H1 (cell line): ENCODE data around the gene SLC2A1. TPM values are rescaled to one million over a fixed set of nuclear protein-coding genes. Genes with fewer than 3 reads are reported as not detected.

Experiments used
- CTCF ChIA-PET: fragments of 300-600 bp; sonication (Branson Sonifier 250); formaldehyde crosslinking; loops from one replicate; lab custom pipeline; 2021; ENCODE audit not compliant: partially characterized antibody; lab: Charles Lee
- POLR2A ChIA-PET: fragments of 300-600 bp; sonication (Branson Sonifier 250); formaldehyde crosslinking; loops from one replicate; lab custom pipeline; 2021; ENCODE audit warnings: inconsistent platforms; ENCODE audit not compliant: partially characterized antibody; lab: Charles Lee
- DNase-seq, 2 experiments: peaks; one replicate each; pipeline versions ENCODE4 v3.0.0 to v3.0.0-alpha.2; 2010 to 2022; ENCODE audit warnings: low spot score in 2 of 2, low read depth in 1 of 2, mixed read lengths in 1 of 2
- FAIRE-seq: peaks from 2 replicates; lab custom pipeline; 2011; peaks lifted over from hg19 to GRCh38; lab: Jason Lieb, UNC
- H2AFZ ChIP-seq: 2 replicates; pipeline ENCODE4 v1.8.1; 2012; ENCODE audit warnings: low read length, inconsistent platforms
- H2AK5ac ChIP-seq: 2 replicates; pipeline ENCODE4 v1.6.1; 2013; ENCODE audit warnings: low read depth, low read length
- H2BK120ac ChIP-seq: replicated peaks from 2 replicates; pipeline ENCODE3; 2013; ENCODE audit warnings: low read depth, low read length, inconsistent platforms
- H2BK12ac ChIP-seq: 2 replicates; pipeline ENCODE4 v1.6.1; 2013; ENCODE audit warnings: low read depth, low read length
- H2BK15ac ChIP-seq: 2 replicates; pipeline ENCODE4 v1.6.1; 2013; ENCODE audit warnings: low read length
- H2BK20ac ChIP-seq: 2 replicates; pipeline ENCODE4 v1.6.1; 2013; ENCODE audit warnings: low read length
- H2BK5ac ChIP-seq: 2 replicates; pipeline ENCODE4 v1.6.1; 2013; ENCODE audit warnings: low read depth, low read length
- H3K14ac ChIP-seq: 2 replicates; pipeline ENCODE4 v1.6.1; 2013; ENCODE audit warnings: inconsistent platforms; ENCODE audit not compliant: insufficient read length
- H3K18ac ChIP-seq: 2 replicates; pipeline ENCODE4 v1.6.1; 2013; ENCODE audit warnings: low read length; ENCODE audit errors: extremely low read depth
- H3K23ac ChIP-seq: 2 replicates; pipeline ENCODE4 v1.6.1; 2013; ENCODE audit warnings: inconsistent platforms; ENCODE audit not compliant: insufficient read length
- H3K23me2 ChIP-seq: 2 replicates; pipeline ENCODE4 v1.6.1; 2013; ENCODE audit warnings: low read depth, low read length
- H3K27ac ChIP-seq: 2 replicates; pipeline ENCODE4 v1.6.1; 2011; ENCODE audit warnings: low read depth, low read length, inconsistent platforms
- H3K27me3 ChIP-seq, 4 experiments: replicated peaks in 1 of 4; 1 replicate in 1 of 4; 2 replicates in 3 of 4; pipeline versions ENCODE4 v1.6.1 to v1.8.1; 2011 to 2013; ENCODE audit warnings: low read length in 3 of 4, mild to moderate bottlenecking in 3 of 4, inconsistent platforms in 2 of 4, mixed read lengths in 2 of 4, moderate library complexity in 1 of 4; ENCODE audit not compliant: control insufficient read depth in 3 of 4, insufficient read depth in 3 of 4; ENCODE audit errors: extremely low read depth in 1 of 4
- H3K36me3 ChIP-seq, 4 experiments: 2 replicates each; pipeline versions ENCODE4 v1.6.1 to v1.8.1; 2011 to 2013; ENCODE audit warnings: mild to moderate bottlenecking in 4 of 4, low read length in 3 of 4, moderate library complexity in 2 of 4, control low read depth in 1 of 4, inconsistent platforms in 1 of 4; ENCODE audit not compliant: insufficient read depth in 4 of 4, control insufficient read depth in 2 of 4
- H3K4ac ChIP-seq: replicated peaks from 2 replicates; pipeline ENCODE3; 2013; ENCODE audit warnings: low read length, low read depth, mixed read lengths, inconsistent platforms; ENCODE audit not compliant: insufficient read length
- H3K4me1 ChIP-seq, 4 experiments: replicated peaks in 1 of 4; 1 replicate in 1 of 4; 2 replicates in 3 of 4; pipeline versions ENCODE4 v1.6.1 to v1.8.1; 2011 to 2013; ENCODE audit warnings: low read length in 3 of 4, inconsistent platforms in 2 of 4, mixed read lengths in 1 of 4; ENCODE audit not compliant: insufficient read depth in 4 of 4, control insufficient read depth in 3 of 4
- H3K4me2 ChIP-seq, 2 experiments: 2 replicates each; pipeline versions ENCODE4 v1.6.1 to v1.8.1; 2011 to 2013; ENCODE audit warnings: low read depth in 2 of 2, low read length in 2 of 2, control low read depth in 1 of 2, inconsistent platforms in 1 of 2, mild to moderate bottlenecking in 1 of 2; ENCODE audit not compliant: insufficient read depth in 1 of 2
- H3K4me3 ChIP-seq, 4 experiments: fragments of 200-600, 300-600 bp in 1 of 4; sonication (generic), shearing (Covaris generic), sonication (Bioruptor Twin) in 1 of 4; 2 replicates each; pipeline versions ENCODE4 v1.5.1 to v1.8.1; 2011 to 2016; ENCODE audit warnings: low read length in 4 of 4, low read depth in 3 of 4, control low read depth in 2 of 4, inconsistent platforms in 2 of 4, mild to moderate bottlenecking in 2 of 4, mixed read lengths in 1 of 4, moderate library complexity in 1 of 4; ENCODE audit not compliant: insufficient read depth in 2 of 4; ENCODE audit errors: extremely low read depth in 1 of 4
- H3K56ac ChIP-seq: replicated peaks from 2 replicates; pipeline ENCODE3; 2013; ENCODE audit warnings: low read depth, mild to moderate bottlenecking, mixed read lengths, low read length, inconsistent platforms; ENCODE audit not compliant: insufficient read length
- H3K79me1 ChIP-seq: 2 replicates; pipeline ENCODE4 v1.6.1; 2013; ENCODE audit warnings: low read depth, low read length, control low read depth
- H3K79me2 ChIP-seq, 2 experiments: 2 replicates each; pipeline versions ENCODE4 v1.6.1 to v1.8.1; 2012 to 2013; ENCODE audit warnings: low read length in 2 of 2, mild to moderate bottlenecking in 2 of 2, inconsistent platforms in 1 of 2; ENCODE audit not compliant: insufficient read depth in 2 of 2, control insufficient read depth in 1 of 2
- H3K9ac ChIP-seq, 4 experiments: replicated peaks in 1 of 4; 1 replicate in 1 of 4; 2 replicates in 3 of 4; pipeline versions ENCODE4 v1.6.1 to v1.8.1; 2011 to 2013; ENCODE audit warnings: low read depth in 3 of 4, low read length in 3 of 4, control low read depth in 2 of 4, mild to moderate bottlenecking in 2 of 4, moderate library complexity in 2 of 4, inconsistent platforms in 1 of 4; ENCODE audit errors: extremely low read depth in 1 of 4
- H3K9me3 ChIP-seq, 2 experiments: 2 replicates each; pipeline versions ENCODE4 v1.6.1 to v1.8.1; 2012 to 2013; ENCODE audit warnings: mild to moderate bottlenecking in 2 of 2, moderate library complexity in 2 of 2, control low read depth in 1 of 2, inconsistent platforms in 1 of 2, low read depth in 1 of 2, low read length in 1 of 2, mixed read lengths in 1 of 2; ENCODE audit not compliant: insufficient read depth in 2 of 2
- H4K20me1 ChIP-seq, 2 experiments: replicated peaks in 1 of 2; 2 replicates each; pipeline versions ENCODE3 to v1.8.1; 2011 to 2013; ENCODE audit warnings: inconsistent platforms in 2 of 2, low read length in 2 of 2, mild to moderate bottlenecking in 1 of 2; ENCODE audit not compliant: insufficient read depth in 2 of 2, control insufficient read depth in 1 of 2
- H4K5ac ChIP-seq: 2 replicates; pipeline ENCODE4 v1.6.1; 2013; ENCODE audit warnings: low read length, low read depth, mixed read lengths, inconsistent platforms; ENCODE audit not compliant: insufficient read length
- H4K8ac ChIP-seq: 2 replicates; pipeline ENCODE4 v1.8.0; 2013; ENCODE audit warnings: mild to moderate bottlenecking, moderate library complexity, low read length, inconsistent platforms; ENCODE audit not compliant: insufficient read depth; ENCODE audit errors: extremely low read depth
- H4K91ac ChIP-seq: replicated peaks from 2 replicates; pipeline ENCODE3; 2013; ENCODE audit warnings: low read length, mixed read lengths, inconsistent platforms; ENCODE audit not compliant: insufficient read length
- CBX5 ChIP-seq: fragments of 300-800, 300-1000 bp; sonication (generic); IDR thresholded peaks from 2 replicates; pipeline ENCODE4 v1.7.1; 2016; ENCODE audit warnings: antibody characterized with exemption, low read length, low read depth
- KDM4A ChIP-seq: IDR thresholded peaks from one replicate; pipeline ENCODE4 v1.7.1; 2012; ENCODE audit warnings: low read depth, mild to moderate bottlenecking, moderate library complexity, low read length, inconsistent platforms; ENCODE audit not compliant: severe bottlenecking
- MAFK ChIP-seq: IDR thresholded peaks from 2 replicates; pipeline ENCODE4 v1.6.1; 2012; ENCODE audit warnings: low read depth, mild to moderate bottlenecking, improper control_type of control experiment, low read length
- SRF ChIP-seq: IDR thresholded peaks from 2 replicates; pipeline ENCODE4 v1.6.1; 2011; ENCODE audit warnings: mild to moderate bottlenecking, low read depth, low read length, moderate library complexity
- WGBS, 2 experiments: shearing (Covaris generic) in 1 of 2; methylation state at CpG; one replicate each; pipeline versions ENCODE4 v1.1.6 to v1.1.7; 2013 to 2015; ENCODE audit warnings: low lambda C conversion rate in 2 of 2, mixed read lengths in 2 of 2, inconsistent platforms in 1 of 2, low coverage in 1 of 2, missing lambda C conversion rate in 1 of 2; ENCODE audit not compliant: insufficient replicate concordance in 2 of 2, insufficient coverage in 1 of 2, insufficient read length in 1 of 2; ENCODE audit errors: extremely low coverage in 1 of 2, missing lambda C conversion rate in 1 of 2; 5-methylcytosine and 5-hydroxymethylcytosine counted together
- polyA plus RNA-seq, 7 experiments: library from polyadenylated mRNA; depleted of rRNA in 3 of 7; stranded (reverse) in 5 of 7; unstranded in 2 of 7; fragments of >200 nt in 5 of 7; fragments of 200-250 nt in 2 of 7; gene quantifications; 1 replicate in 5 of 7; 2 replicates in 1 of 7; 4 replicates in 1 of 7; pipeline versions ENCODE4 v1.2.1 to v1.2.3, GENCODE V29; 2011 to 2013; ENCODE audit warnings: missing spikeins in 2 of 7, mixed read lengths in 2 of 7
- total RNA-seq: library from RNA; stranded (reverse); fragmentation: NEBNext Ultra II Directional; extraction: Animal tissue kit (Norgen Biotek cat#: 25700); gene quantifications from 2 replicates; pipeline ENCODE4 v1.2.1, GENCODE V29; 2021

The SLC2A1 gene
- total and polyA plus RNA-seq, 2 of the 8 experiments (the other 6 are each of a cell fraction or from before 2014, with no cell fraction given): 230 to 308 TPM

DNA sequence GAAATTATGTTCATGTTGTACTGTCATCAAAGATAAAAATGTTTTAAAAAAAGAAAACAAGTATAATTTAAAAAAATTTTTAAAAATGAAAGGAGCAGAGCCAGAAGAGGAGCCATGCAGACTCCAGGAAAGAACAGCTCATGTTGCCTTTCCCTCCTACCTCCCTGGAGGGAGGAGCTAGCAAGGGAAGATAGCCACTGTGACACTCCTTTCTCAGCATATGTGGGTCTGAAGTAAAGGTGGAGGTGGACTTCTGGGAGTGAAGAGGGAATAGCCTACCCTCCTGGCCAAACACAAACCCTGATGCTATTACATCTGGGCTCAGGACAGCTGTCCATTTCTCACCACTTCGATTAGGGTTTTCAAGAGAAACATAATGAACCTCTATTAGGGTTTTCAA is 54.2 kb downstream of the SLC2A1 start:
- Histone ChIP-seq H3K4me2 (no peak overlapping the region), H2AK5ac (no peak overlapping the region), H4K20me1 (no peaks in the 10 kb centered on the region), H3K79me1 (no peaks in the 10 kb centered on the region), H3K4ac (no peak overlapping the region), H3K27ac (no peak overlapping the region), H3K27me3 (peaks cover 0 to 1% (median 0%) of the 10 kb centered on the region in 4 experiments; a peak in 1 of 7 replicates), H2AFZ (no peak overlapping the region), H4K8ac (no peak overlapping the region), H3K18ac (no peak overlapping the region), H3K14ac (no peak overlapping the region), H2BK15ac (no peak overlapping the region), H3K9ac (no peak overlapping the region), H2BK12ac (no peak overlapping the region), H2BK120ac (no peak overlapping the region), H4K5ac (no peak overlapping the region), H3K36me3 (no peaks in the 10 kb centered on the region), H3K9me3 (no peaks in the 10 kb centered on the region), H4K91ac (no peak overlapping the region), H3K56ac (no peak overlapping the region), H3K23ac (no peak overlapping the region), H3K23me2 (no peaks in the 10 kb centered on the region), H3K4me1 (peaks cover 0 to 3% (median 0%) of the 10 kb centered on the region in 4 experiments; a peak in 2 of 7 replicates), H3K4me3 (no peak overlapping the region), H3K79me2 (no peaks in the 10 kb centered on the region), H2BK20ac (no peak overlapping the region), H2BK5ac (no peak overlapping the region)
- FAIRE-seq: peak; percentile 42
- ChIA-PET CTCF (interaction anchor here (1.0 to 2.1 kb wide), 9 partner anchors 9 to 510 kb away, joined by 3 to 14 read pairs (median 4); partner anchors contain the start of gene ZNF691), POLR2A (interaction anchor here (1.5 kb wide), 1 partner anchor 24 kb away, joined by 3 read pairs; no protein-coding TSS in a partner anchor)
- no peak for TF ChIP-seq MAFK
- no peak for TF ChIP-seq SRF
- no peak for TF ChIP-seq KDM4A
- no peak for TF ChIP-seq CBX5
- 92% methylated on average over 1 of the region's 1 CpG; no CpG with 5 or more reads in 1 of the 2 experiments for WGBS, 2 experiments
- DNase-seq: peak in 1 of 2 experiments; percentile 19
